ENCODE data around the gene COL18A1. TPM values are rescaled to one million over a fixed set of nuclear protein-coding genes. Genes with fewer than 3 reads are reported as not detected.
A peak's percentile ranks its signal among the peaks of the same experiment; 100 is the strongest.

COL18A1 gene
- total RNA-seq, 1 donor from 2014 or later = 302 TPM

DNA sequence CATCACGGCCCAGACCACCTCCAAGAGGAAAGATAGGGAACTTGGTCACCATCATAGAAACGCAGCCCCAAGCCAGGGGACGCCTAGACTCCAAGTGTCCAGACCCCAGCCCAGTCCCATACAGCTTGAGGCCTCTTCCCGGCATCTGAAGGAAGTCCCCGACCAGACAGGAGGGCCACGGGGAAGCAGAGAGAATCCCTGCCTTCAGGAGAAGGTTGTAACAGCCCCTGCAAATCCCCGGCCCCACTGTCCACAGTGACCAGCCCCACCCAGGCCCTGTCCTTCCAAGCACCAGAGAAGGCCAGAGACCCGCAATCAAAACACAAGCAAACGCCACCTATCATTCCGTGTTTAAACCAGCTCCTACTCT is 135.6 kb downstream of the COL18A1 start:
- peak overlapping the region; percentile 69 for H3K4me3 Mint-ChIP-seq
- peak; percentile 13 to 22 for DNase-seq (ENCODE audit: low spot score in 2 of 2, unreplicated experiment in 2 of 2)
- H3K27ac Mint-ChIP-seq = no peak overlapping the region
- TF ChIP-seq, protein P1, sequence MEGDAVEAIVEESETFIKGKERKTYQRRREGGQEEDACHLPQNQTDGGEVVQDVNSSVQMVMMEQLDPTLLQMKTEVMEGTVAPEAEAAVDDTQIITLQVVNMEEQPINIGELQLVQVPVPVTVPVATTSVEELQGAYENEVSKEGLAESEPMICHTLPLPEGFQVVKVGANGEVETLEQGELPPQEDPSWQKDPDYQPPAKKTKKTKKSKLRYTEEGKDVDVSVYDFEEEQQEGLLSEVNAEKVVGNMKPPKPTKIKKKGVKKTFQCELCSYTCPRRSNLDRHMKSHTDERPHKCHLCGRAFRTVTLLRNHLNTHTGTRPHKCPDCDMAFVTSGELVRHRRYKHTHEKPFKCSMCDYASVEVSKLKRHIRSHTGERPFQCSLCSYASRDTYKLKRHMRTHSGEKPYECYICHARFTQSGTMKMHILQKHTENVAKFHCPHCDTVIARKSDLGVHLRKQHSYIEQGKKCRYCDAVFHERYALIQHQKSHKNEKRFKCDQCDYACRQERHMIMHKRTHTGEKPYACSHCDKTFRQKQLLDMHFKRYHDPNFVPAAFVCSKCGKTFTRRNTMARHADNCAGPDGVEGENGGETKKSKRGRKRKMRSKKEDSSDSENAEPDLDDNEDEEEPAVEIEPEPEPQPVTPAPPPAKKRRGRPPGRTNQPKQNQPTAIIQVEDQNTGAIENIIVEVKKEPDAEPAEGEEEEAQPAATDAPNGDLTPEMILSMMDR (IDR thresholded peaks at IDR 0.05; ENCODE audit: unreplicated experiment) = no peak
- peaks cover 18% of the 10 kb centered on the region for H3K4me1 Mint-ChIP-seq
- H3K36me3 Mint-ChIP-seq = no peaks in the 10 kb centered on the region
- no peaks in the 10 kb centered on the region for H3K9me3 Mint-ChIP-seq
- H3K27me3 Mint-ChIP-seq (ENCODE audit: low read depth) = no peaks in the 10 kb centered on the region

DNA sequence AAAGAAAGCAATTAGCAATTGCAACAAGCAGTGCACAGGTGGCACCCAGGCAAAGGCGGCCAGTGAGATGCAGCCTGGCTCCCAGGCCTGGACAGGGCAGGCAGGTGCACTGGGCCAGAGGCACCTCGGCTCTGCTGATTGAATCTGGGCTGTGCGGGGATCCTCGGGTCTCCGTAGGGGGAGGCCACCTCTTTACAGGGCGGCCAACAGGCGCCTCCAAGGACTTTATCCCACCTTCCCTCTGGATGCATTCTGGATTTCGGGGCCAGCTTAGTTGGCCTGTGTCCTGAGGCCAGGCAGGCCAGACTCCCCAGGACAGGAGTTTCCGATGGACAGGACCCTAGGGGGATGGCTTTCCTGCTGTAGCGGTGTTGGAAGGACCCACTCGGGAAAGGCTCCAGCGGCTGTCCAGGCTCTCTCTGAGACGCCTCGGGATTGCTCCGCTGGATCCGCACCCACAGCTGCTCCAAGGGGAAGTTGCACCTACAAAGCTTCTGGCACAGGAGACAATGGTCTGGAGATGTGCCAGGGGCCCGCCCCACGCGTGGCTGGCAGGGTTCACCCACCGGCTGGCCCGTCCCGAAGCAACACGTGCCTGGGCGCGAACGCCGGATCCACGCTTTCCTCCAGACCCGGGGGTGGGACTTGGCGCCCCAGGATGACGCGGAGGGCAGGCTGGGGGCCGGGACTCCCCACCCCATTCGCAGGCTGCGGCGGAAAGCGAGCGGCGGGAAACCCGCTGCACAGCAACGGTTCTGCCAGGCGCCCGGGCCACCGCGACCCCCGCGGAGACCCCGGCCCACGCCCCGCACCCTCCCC is 136.5 kb downstream of the COL18A1 start:
- no peaks in the 10 kb centered on the region for H3K9me3 Mint-ChIP-seq
- peaks cover 19% of the 10 kb centered on the region for H3K4me1 Mint-ChIP-seq
- H3K27me3 Mint-ChIP-seq (ENCODE audit: low read depth) = no peaks in the 10 kb centered on the region
- H3K36me3 Mint-ChIP-seq = no peaks in the 10 kb centered on the region
- DNase-seq (ENCODE audit: low spot score in 2 of 2, unreplicated experiment in 2 of 2) = peak in 1 of 2 experiments; percentile 47
- TF ChIP-seq, protein P1 (IDR thresholded peaks at IDR 0.05; ENCODE audit: unreplicated experiment) = no peak
- peak overlapping the region; percentile 19 for H3K27ac Mint-ChIP-seq
- peak overlapping the region; percentile 69 for H3K4me3 Mint-ChIP-seq

DNA sequence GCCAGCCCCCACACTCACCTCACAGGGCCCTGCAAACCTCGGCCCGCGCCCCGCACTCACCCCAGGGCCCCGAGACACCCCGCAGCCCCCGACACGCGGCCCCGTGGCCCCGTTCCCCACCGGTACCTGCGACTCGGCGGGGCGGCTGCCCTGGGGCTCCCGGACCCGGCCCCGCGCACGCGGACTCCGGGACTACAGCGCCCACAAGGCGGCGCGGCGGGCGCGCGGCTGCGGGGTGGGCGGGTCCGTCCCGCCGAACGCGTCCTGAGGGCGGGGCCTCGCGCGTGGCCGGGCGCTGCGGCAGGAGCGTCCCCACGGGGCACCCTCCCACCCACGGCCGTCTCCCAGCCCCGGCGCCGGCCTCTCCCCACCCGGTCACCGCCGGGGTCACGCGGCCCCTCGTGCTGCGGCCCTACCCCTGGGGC is 137.3 kb downstream of the COL18A1 start, which contains the start of gene SLC19A1:
TSS of gene SLC19A1 (minus strand) at position 199 of the 425 bp plus-strand sequence. CDS start 4,481 bp downstream, outside the sequence.
- peak; percentile 61 to 78 for DNase-seq (ENCODE audit: low spot score in 2 of 2, unreplicated experiment in 2 of 2)
- peaks cover 27% of the 10 kb centered on the region for H3K4me1 Mint-ChIP-seq
- TF ChIP-seq, protein P1 (IDR thresholded peaks at IDR 0.05; ENCODE audit: unreplicated experiment) = peak; percentile 12
- H3K27me3 Mint-ChIP-seq (ENCODE audit: low read depth) = no peaks in the 10 kb centered on the region
- H3K9me3 Mint-ChIP-seq = no peaks in the 10 kb centered on the region
- peak within 1 kb of the TSS; percentile 69 for H3K4me3 Mint-ChIP-seq
- no peak within 1 kb of the TSS for H3K27ac Mint-ChIP-seq
- H3K36me3 Mint-ChIP-seq = no peaks in the 10 kb centered on the region

DNA sequence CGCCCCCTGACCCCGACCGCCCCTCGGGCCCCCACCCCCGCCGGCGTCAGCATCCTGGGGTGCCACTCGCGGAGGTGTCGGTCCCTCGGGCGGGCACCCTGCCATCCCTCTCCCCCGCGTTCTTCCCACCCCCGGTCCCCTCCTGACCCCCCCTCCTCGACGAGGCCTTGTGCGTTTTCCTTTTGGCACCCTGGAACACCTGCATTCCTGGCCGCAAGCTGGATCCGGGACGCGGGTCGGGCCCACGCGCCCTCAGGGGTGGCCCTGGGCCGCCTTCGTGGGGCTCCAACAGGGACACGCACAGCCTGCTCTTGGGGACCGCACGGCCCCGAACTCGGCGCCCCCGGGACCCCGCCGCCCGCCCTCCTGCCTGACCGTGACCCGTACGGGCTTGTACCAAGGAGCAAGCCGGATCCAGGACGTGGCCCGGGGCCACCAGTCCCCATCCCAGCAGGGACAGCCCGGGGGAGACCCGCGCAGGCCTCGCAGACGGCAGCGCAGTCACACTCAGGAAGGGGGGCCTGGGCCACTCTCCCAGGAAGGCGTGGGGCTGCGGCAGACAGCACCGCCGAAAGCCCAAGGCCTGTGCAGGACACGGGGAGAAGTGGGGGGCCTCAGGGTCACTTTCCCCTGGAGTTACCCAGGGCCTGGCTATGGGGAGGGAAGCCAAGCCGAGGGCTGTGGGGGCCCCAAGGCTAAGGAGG is 137.9 kb downstream of the COL18A1 start:
- Mint-ChIP-seq H3K36me3 (no peaks in the 10 kb centered on the region), H3K9me3 (no peaks in the 10 kb centered on the region), H3K27ac (no peak overlapping the region), H3K27me3 (ENCODE audit: low read depth) (no peaks in the 10 kb centered on the region), H3K4me3 (peak overlapping the region; percentile 65), H3K4me1 (peaks cover 33% of the 10 kb centered on the region)
- DNase-seq (ENCODE audit: low spot score in 2 of 2, unreplicated experiment in 2 of 2) = peak in 1 of 2 experiments; percentile 37
- TF ChIP-seq, protein P1 (IDR thresholded peaks at IDR 0.05; ENCODE audit: unreplicated experiment) = no peak

DNA sequence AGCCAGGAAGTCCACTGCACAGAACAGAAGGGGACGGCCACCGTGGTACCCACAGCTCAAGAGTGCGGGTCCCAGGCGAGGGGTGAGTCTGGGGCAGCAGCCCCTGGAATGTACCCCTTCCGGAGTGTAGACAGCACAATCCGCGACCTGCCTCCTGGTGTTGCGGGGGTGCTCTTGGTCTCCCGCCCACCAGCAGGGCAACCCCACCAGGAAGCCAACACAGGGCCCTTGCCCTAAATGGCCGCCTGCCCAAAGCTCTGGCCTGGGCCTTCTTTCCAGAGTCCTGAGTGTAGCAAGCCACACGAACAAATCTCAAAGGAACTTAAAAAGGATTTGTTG is 138.4 kb downstream of the COL18A1 start:
- Mint-ChIP-seq H3K27me3 (ENCODE audit: low read depth) (no peaks in the 10 kb centered on the region), H3K27ac (peak overlapping the region; percentile 50), H3K4me1 (peaks cover 37% of the 10 kb centered on the region), H3K36me3 (no peaks in the 10 kb centered on the region), H3K9me3 (no peaks in the 10 kb centered on the region), H3K4me3 (peak overlapping the region; percentile 65)
- TF ChIP-seq, protein P1 (IDR thresholded peaks at IDR 0.05; ENCODE audit: unreplicated experiment) = no peak
- DNase-seq (ENCODE audit: low spot score in 2 of 2, unreplicated experiment in 2 of 2) = no peak

Measured in mesothelial cell of epicardium (in vitro differentiated cells).